ENCODE results near the gene FAM78B. TPM values are rescaled to one million over a fixed set of nuclear protein-coding genes. Genes with fewer than 3 reads are reported as not detected.

Gene FAM78B
- total and polyA plus RNA-seq, 2 donors (not counting 3 experiments of a cell fraction or from before 2014, with no cell fraction given), result 0.10 TPM; not detected in 1

DNA sequence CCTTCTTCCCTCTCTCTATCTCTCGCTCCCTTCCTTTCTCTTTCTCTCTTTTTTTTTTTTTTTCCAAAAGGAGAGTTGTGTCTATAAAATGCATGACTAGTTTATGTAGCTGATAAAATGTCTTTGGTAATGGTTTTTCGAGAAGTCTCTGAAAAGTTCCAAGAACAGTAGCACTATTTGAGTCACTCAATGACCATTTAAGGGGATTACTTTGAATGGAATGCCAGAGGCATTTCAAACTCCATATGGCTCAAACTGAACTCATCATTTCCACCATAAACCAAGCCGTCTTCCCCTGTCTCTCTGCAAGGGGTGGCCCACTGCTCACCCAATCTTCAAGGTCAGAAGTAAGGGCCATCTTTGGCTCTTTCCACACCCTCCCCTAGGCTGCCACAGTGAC lies 93.3 kb downstream of the FAM78B start:
- no peaks in the 10 kb centered on the region for H3K79me2 ChIP-seq (ENCODE audit: control insufficient read depth, insufficient read depth, low read length)
- POLR2A ChIA-PET, result no interaction called here

More for the DNA sequence above, 93.3 kb downstream of the FAM78B start:
- dilution Hi-C loops (cut with MboI; ENCODE audit: extremely low pct_ligation_motif_present, low sequenced_read_pairs), result no loop called here
- H2AFZ ChIP-seq (ENCODE audit: low read depth, low read length), result no peak overlapping the region
- H4K20me1 ChIP-seq (replicated peaks; ENCODE audit: control insufficient read depth, extremely low read depth, insufficient read depth, low read length), result no peaks in the 10 kb centered on the region
- BruUV-seq (replicated peaks), result no TSS peak
- H3K9ac ChIP-seq (replicated peaks; ENCODE audit: extremely low read depth, insufficient read depth, low read length), result no peak overlapping the region
- no peaks in the 10 kb centered on the region for H3K9me1 ChIP-seq (replicated peaks; ENCODE audit: control insufficient read depth, extremely low read depth, insufficient read depth, low read length)
- TF ChIP-seq JUN (IDR thresholded peaks at IDR 0.05; ENCODE audit: borderline replicate concordance, insufficient read depth, insufficient read length, low read depth), result no peak
- TF ChIP-seq, protein P1, sequence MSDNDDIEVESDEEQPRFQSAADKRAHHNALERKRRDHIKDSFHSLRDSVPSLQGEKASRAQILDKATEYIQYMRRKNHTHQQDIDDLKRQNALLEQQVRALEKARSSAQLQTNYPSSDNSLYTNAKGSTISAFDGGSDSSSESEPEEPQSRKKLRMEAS (IDR thresholded peaks at IDR 0.05; ENCODE audit: insufficient read depth, insufficient read length), result no peak
- no peak for TF ChIP-seq GATA2 (IDR thresholded peaks at IDR 0.05; ENCODE audit: insufficient read depth, insufficient read length, low read depth, low read length)
- TF ChIP-seq FOS (IDR thresholded peaks at IDR 0.05; ENCODE audit: borderline replicate concordance, insufficient read depth, low read length), result no peak
- no peak for TF ChIP-seq POLR2A (IDR thresholded peaks at IDR 0.05; ENCODE audit: low read depth, low read length)
- TF ChIP-seq POLR2AphosphoS5 (IDR thresholded peaks at IDR 0.05; ENCODE audit: insufficient read depth, low read depth, low read length), result no peak
- TF ChIP-seq, protein P2, sequence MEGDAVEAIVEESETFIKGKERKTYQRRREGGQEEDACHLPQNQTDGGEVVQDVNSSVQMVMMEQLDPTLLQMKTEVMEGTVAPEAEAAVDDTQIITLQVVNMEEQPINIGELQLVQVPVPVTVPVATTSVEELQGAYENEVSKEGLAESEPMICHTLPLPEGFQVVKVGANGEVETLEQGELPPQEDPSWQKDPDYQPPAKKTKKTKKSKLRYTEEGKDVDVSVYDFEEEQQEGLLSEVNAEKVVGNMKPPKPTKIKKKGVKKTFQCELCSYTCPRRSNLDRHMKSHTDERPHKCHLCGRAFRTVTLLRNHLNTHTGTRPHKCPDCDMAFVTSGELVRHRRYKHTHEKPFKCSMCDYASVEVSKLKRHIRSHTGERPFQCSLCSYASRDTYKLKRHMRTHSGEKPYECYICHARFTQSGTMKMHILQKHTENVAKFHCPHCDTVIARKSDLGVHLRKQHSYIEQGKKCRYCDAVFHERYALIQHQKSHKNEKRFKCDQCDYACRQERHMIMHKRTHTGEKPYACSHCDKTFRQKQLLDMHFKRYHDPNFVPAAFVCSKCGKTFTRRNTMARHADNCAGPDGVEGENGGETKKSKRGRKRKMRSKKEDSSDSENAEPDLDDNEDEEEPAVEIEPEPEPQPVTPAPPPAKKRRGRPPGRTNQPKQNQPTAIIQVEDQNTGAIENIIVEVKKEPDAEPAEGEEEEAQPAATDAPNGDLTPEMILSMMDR (IDR thresholded peaks at IDR 0.05; ENCODE audit: extremely low read depth in 1 of 2, insufficient read depth in 1 of 2, low read depth in 1 of 2, low read length in 2 of 2), result no peak
- TF ChIP-seq MYC (IDR thresholded peaks at IDR 0.05; ENCODE audit: low read depth, low read length), result no peak
- TF ChIP-seq EZH2 (IDR thresholded peaks at IDR 0.05; ENCODE audit: borderline replicate concordance, low read depth, low read length, severe bottlenecking), result no peak
- no peak overlapping the region for H3K4me3 ChIP-seq (replicated peaks in 1 of 3; ENCODE audit: insufficient read depth in 1 of 3, low read depth in 1 of 3, low read length in 3 of 3)
- no peak for DNase-seq (ENCODE audit: low read depth, low spot score)
- CTCF ChIA-PET, result no interaction called here
- H3K4me1 ChIP-seq (ENCODE audit: control insufficient read depth, extremely low read depth, insufficient read depth, low read length), result no peaks in the 10 kb centered on the region
- no peaks in the 10 kb centered on the region for H3K27me3 ChIP-seq (ENCODE audit: control insufficient read depth in 2 of 2, insufficient read depth in 2 of 2, low read length in 2 of 2)
- H3K4me2 ChIP-seq (ENCODE audit: insufficient read depth, low read length), result no peak overlapping the region
- H3K9me3 ChIP-seq (replicated peaks; ENCODE audit: control insufficient read depth, insufficient read depth, low read length), result no peaks in the 10 kb centered on the region
- intact Hi-C loops (cut with micrococcal nuclease), result no loop called here
- H3K36me3 ChIP-seq (ENCODE audit: control insufficient read depth in 2 of 2, extremely low read depth in 1 of 2, insufficient read depth in 2 of 2, low read length in 2 of 2), result no peaks in the 10 kb centered on the region
- FAIRE-seq, result no peak
- H3K27ac ChIP-seq (ENCODE audit: insufficient read depth, low read depth, low read length), result no peak overlapping the region
